GM19240 (cell line): Measurements from ENCODE around the gene TSPAN5.
"Not testable (repeated sequence)": the region's sequence is repeated elsewhere in the genome, so short reads cannot be mapped to it uniquely, and the experiment has no call there.

ENCODE experiments used
- DNase-seq: peaks from one replicate; pipeline ENCODE4 v3.0.0; 2011; ENCODE audit warnings: low spot score; ENCODE audit not compliant: insufficient read length

TSPAN5 gene

DNA sequence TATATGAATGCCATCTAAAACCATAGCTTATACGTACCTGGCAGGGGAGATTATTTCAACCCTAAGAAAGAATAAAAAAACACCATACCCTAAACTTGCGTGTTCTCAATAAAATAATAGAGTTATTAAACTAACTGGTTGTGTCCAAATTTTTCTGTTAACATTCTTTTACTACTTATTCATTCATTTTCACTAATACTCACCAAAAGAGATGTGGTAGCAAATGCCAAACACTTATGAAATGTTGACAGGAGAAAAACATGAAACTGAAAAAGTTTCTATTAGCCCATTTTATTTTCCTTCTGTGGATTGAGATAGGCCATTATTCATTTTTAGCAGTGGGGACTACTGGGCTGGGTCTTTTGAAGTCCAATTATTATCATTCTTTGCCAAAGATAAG is 102.0 kb downstream of the TSPAN5 start:
- DNase-seq: no peak

DNA sequence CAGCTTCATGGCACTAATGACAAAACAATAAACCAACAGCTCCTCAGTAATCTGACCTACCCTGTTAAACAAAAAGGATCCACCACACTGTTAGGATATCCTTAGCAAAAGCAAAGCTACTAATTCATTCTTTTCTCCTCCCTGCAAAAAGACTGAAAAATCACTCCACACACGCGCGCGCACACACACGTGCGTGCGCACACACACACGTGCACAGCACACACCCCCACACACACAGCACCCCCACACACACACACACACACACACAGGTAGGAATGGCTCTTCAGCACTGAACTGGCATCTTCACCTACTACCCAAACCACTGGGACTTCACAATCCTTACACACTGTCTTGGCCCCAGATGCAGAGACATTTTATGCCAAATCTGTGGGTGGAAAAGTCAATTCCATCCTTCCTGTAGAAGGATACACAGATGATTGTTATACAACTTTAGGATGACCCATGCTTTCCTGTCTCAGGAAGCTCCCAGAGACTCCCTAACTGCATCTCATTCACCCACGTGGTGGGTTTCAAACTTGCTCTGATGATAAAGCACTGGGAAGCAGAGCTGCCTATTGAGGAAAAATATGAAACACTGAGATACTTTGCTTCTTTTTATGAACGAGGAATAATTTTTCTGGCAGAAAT is 102.5 kb downstream of the TSPAN5 start:
- no peak for DNase-seq

- no peak for DNase-seq
Measured at GRCh38 chr4:98546910-98547594, 111.4 kb downstream of the TSPAN5 start.

DNA sequence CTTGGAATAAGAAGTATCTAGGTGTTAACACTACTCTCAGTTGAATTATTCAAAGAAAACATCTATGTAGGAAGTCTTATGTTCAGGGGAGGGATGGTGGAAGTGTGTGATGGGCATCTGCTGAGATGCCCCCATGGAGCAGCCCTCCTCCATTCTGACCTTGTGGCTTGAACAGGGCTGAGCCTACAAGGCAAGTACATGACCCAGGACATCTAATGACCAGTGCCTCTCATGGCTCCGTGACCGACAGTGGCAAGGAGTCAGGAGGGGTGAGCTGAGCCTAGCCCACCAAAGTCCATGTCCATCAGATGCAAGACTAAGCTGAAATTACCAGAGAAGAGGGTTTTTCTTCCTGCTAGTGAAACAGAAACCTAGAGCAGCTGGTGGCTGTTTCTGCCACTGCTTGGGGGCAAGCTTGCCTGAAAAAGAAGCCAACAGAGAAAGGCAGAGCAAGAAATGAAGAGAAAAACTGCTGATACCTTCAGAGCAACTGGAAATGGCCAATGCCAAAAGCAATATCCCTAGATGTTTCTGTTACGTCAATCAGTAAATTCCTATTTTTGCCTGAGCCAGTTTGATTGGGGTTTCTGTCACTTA is 113.5 kb downstream of the TSPAN5 start:
- no peak for DNase-seq

- no peak for DNase-seq
Measured at GRCh38 chr4:98544141-98544817, 114.1 kb downstream of the TSPAN5 start.

DNA sequence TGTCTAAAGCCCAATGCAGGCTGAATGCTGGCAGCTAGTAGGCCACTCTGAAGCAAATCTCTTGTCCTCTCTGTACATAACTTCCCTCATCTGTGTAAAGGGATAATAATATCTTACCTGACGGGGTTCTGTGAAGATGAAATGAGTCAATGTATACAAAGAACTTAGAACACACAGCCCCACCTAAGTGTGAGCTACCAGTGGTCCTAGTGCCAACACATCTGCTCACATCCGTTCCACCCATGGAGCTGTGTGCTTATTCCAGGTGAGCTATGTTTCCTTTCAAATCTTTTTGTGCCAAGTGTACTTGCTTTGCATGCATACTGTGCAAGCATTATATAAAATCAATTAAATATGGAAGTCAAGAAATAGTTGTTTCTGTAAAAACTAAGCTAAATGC is 116.4 kb downstream of the TSPAN5 start:
- DNase-seq: no peak

- no peak for DNase-seq
Measured at GRCh38 chr4:98540803-98541202, 117.6 kb downstream of the TSPAN5 start.

- no peak for DNase-seq
Measured at GRCh38 chr4:98539741-98540140, 118.7 kb downstream of the TSPAN5 start.

DNA sequence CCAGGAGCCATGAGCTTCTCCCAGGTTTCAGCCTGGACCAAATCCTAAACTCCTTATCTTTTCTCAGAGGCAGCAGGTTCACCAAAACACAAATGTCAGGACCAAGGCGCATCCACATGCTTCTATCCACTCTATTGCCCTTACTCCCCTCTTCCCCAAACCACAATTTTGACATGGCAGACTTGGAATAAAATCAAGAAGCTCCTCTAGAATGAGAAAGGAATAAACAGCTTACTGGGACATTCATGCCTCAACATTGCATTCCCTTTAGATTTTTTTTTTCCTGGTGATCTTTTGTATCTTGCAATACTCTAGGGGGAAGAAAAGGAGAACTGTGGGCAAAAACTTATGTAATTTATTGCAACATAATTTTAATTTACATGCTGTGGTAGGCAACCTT is 119.1 kb downstream of the TSPAN5 start:
- DNase-seq: no peak

DNA sequence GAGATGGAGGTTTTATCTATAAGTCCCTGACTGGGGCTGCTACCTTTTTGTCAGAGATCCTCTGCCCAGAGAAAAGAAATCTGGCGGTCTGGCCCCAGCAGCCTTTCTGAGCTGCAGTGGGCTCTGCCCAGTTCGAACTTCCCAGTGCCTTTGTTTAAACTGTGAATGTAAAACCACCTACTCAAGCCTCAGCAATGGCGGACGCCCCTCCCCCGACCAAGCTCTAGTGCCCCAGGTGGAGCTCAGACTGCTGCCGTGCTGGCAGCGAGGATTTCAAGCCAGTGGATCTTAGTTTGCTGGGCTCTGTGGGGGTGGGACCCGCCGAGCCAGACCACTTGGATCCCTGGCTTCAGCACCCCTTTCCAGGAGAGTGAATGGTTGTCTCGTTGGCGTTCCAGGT is 121.8 kb downstream of the TSPAN5 start:
- DNase-seq: no peak

DNA sequence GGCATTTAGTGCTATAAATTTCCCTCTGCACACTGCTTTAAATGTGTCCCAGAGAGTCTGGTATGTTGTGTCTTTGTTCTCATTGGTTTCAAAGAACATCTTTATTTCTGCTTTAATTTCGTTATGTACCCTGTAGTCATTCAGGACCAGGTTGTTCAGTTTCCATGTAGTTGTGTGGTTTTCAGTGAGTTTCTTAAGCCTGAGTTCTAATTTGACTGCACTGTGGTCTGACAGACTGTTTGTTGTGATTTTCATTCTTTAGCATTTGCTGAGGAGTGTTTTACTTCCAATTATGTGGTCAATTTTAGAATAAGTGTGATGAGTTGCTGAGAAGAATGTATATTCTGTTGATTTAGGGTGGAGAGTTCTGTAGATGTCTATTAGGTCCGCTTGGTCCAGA is 124.3 kb downstream of the TSPAN5 start:
- not testable (repeated sequence) for DNase-seq

GRCh38 chr4:98530572-98530971 is 127.8 kb downstream of the TSPAN5 start:
- no peak for DNase-seq

GRCh38 chr4:98529970-98530569 is 128.3 kb downstream of the TSPAN5 start:
- no peak for DNase-seq

- DNase-seq: no peak
Measured at GRCh38 chr4:98528882-98529281, 129.5 kb downstream of the TSPAN5 start.

GRCh38 chr4:98527534-98528269 is 130.7 kb downstream of the TSPAN5 start:
- no peak for DNase-seq

GRCh38 chr4:98524230-98524629 is 134.2 kb downstream of the TSPAN5 start:
- no peak for DNase-seq

DNA sequence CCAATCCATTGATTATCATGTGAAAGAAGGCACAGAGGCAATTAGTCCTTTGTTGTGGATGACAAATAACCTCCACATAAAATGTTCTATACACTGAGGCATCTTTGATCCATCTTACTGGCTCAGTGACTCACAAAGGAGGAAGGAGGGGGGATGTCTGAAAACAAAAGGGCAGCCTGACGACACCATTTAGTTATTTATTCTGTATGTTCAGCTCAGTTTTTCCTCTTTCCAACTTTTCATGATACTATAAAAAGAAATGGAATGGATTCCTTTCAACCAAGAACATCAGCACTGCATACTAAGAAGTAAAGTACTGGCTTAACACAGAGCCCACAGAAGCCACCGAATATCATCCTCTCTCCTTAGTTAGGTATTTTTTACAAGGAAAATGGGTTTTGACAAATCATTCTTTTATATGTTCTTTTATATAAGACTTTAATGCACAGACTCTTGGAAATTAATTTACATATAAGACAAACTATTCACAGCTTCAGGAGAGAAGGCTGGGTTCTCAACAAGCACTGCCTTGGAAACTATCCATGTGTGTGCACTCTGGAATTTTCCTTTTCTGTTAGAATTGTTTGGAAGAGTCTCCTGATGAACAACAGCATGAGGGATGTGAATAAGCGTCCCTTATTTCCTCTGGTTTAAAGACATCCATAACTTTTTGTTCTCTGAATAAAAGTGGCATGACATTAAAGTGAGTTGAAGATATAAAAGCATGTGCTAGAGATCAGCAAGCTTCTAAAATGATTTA is 135.6 kb downstream of the TSPAN5 start:
- DNase-seq: no peak

DNA sequence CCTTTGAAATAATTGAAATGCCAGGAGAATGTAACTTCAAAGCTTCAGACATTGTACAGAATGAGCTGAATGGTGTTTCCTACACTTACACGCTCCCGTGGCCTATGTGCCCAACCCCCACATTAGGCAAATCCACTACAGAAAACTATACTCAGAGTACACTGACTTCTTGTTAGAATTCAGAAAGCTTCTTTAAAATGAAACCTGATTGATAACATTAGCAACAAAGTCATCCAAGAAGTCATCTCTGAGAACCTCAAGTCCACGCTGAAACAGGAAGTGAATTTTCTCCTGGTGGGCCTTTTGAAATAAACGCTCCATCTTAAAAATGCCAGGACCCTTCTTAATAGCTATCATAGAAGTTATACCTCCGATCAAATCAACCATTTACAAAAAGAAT is 136.3 kb downstream of the TSPAN5 start:
- no peak for DNase-seq

DNA sequence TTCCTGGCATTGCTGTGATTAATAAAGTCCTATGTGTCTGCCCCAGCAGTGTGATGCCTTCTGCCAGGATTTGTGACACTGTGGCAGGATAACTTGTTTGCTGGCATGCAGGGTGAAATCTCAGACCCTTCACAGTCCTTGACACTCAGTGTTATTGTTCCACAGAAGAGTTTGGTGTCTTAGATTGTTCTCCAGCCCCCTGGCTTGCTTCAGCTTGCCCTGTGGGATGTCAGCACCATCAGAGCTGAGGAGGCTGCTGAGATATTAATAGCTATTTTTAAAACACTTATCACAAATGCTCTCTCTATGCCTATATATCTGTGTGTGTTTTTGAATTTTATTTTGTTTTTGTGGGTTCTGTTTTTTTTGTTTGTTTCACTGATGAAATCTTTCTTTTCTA is 136.9 kb downstream of the TSPAN5 start:
- DNase-seq: no peak

DNA sequence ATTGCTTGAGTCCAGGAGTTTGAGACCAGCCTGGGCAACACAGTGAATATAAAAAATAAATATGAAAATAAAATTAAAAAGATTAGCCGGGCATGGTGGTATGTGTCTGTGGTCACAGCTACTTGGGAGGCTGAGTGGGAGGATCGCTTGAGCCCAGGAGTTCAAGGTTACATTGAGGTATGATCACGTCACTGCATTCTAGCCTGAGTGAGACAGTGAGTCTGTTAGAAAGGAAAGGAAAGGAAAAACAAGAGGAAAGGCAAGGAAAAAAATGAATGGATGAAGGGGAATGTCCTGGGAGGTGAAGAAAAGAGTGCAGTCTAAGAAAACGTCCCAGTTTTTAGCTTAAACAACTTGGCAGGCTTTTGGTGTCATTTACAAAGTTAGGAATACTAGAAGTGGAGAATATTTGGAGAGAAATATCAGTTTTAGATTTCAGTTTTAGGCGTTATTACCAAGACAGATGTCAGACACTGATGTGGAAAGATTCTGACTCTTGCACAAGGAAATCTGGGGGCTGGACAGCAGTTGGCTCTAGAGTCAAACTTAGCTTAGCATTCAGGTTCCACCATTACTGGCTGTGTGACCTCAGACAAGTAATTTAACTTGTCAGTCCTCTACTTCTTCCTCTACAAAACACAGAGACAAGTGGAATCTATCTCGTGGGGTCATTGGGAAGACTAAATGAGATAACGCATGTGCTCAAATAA is 139.0 kb downstream of the TSPAN5 start:
- no peak for DNase-seq
